LNCAP (cell line): Measurements from ENCODE around the gene RSRC1.

Experiments
- TF ChIP-seq, protein P1 (sequence below): fragments of 450-650 bp; IDR thresholded peaks from 2 replicates; pipeline ENCODE4 v1.5.1; 2017; ENCODE audit warnings: mild to moderate bottlenecking

The RSRC1 gene

DNA sequence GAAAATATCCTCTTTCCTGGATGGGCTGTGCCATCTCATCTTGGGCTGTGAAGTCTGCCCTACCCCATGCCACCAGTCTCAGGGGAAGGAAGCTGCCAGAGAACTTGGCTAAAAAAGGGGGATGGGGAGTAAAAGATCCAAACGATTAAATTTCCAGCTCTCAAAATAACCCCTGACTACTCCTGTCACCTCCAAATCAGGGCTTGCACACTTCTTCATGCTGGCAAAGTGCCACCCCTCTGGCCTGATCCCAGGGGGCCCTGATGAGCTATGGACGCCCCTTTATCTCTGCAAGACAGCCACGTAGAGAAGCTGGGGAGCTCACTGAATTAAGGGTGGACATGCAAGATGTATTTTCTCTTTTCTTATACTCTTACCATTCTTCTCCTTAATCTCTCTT, 459.9 kb downstream of the RSRC1 start:
- TF ChIP-seq, protein P1, sequence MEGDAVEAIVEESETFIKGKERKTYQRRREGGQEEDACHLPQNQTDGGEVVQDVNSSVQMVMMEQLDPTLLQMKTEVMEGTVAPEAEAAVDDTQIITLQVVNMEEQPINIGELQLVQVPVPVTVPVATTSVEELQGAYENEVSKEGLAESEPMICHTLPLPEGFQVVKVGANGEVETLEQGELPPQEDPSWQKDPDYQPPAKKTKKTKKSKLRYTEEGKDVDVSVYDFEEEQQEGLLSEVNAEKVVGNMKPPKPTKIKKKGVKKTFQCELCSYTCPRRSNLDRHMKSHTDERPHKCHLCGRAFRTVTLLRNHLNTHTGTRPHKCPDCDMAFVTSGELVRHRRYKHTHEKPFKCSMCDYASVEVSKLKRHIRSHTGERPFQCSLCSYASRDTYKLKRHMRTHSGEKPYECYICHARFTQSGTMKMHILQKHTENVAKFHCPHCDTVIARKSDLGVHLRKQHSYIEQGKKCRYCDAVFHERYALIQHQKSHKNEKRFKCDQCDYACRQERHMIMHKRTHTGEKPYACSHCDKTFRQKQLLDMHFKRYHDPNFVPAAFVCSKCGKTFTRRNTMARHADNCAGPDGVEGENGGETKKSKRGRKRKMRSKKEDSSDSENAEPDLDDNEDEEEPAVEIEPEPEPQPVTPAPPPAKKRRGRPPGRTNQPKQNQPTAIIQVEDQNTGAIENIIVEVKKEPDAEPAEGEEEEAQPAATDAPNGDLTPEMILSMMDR: no peak

DNA sequence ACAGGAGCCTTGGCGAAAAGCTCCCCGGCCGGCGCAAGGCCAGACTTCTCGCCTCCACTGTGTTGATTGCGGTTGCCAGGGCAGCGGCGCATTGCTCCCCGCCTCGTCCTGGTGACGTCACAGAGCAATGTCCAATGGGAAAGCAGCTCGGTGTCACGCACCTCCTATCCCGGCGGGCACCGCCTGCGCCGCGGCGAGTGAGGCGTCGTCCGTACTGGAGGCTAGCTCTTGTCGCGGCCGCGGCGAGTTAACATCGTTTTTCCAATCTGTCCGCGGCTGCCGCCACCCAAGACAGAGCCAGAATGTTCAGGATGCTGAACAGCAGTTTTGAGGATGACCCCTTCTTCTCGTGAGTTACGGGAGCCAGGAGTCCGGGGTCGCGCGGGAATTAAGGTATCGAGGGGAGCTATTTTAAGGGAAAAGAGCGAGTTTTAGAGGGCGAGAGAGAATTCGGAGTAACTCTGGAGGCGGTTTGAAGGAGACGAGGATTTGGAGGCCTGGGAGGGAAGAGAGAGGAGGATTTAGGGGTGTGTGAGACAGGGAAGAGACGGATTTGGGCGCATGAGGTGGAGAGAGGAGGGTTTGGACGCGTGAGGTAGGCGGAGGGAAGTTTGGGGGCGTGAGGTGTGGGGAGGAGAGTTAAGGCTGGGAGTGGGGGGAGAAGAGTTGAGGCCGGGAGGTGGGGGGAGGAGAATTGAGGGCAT, 461.3 kb downstream of the RSRC1 start, which contains the start of gene MLF1:
TSS of gene MLF1 (plus strand) at position 196 of the 704 bp plus-strand sequence. CDS start at position 303, 107 bp downstream.
- TF ChIP-seq, protein P1: no peak

DNA sequence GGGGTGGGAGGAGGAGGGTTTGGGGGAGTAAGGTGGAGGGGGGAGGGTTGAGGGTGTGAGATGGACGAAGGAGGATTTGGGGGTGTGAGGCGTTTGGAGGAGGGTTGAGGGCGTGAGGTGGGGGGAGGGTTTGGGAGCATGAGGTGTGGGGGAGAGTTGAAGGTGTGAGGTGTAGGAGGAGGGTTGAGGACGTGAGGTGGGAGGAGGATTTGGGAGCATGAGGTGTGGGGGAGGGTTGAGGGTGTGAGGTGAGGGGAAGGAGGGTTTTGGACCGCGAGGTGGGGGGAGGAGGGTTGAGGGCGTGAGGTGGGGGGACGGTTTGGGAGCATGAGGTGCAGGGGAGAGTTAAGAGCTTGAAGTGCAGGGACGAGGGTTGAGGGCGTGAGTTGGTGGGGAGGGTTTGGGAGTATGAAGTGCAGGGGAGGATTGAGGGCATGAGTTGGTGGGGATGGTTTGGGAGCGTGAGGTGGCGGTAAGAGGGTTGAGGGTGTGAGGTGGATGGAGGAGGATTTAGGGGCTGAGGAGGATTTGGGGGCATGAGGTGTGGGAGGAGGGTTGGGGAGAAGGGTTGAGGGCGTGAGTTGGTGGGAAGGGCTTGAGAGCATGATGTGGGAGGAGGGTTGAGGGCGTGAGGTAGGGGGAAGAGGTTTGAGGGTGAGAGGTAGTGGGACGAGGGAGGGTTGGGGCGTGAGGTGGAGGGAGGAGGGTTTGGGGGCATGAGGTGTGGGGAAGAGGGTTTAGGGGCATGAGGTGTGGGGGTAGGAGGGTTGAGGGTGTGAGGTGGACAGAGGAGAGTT, 462.3 kb downstream of the RSRC1 start:
- TF ChIP-seq, protein P1: no peak

DNA sequence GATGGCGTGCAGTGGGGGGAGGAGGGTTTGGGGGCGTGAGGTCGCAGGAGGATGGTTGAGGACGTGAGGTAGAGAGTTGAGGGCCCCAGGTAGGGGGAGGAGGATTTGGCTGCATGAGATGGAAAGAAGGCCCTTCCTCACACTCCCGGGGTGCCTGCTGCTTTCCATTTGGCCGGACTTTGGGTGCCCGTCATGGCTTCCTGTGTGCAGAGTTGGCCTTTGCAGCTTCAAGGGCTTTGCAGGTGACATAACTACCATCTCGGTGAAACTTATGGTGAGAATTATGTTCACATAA, 462.8 kb downstream of the RSRC1 start:
- TF ChIP-seq, protein P1: no peak

DNA sequence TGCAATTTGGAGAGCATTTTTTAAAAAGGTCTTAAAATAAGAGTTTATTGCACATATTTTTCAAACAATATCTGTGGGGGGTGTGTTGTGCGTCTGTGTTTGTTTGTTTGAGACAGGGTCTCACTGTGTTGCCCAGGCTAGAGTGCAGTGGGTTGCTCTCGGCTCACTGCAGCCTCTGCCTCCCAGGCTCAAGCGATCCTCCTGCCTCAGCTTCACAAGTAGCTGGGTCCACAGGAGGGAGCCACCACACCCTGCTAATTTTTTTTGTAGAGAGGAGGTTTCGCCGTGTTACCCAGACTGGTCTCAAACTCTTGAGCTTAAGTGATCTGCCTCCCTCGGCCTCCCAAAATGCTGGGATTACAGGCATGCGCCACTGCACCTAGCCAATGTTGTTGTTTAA, 463.8 kb downstream of the RSRC1 start:
- TF ChIP-seq, protein P1: no peak

DNA sequence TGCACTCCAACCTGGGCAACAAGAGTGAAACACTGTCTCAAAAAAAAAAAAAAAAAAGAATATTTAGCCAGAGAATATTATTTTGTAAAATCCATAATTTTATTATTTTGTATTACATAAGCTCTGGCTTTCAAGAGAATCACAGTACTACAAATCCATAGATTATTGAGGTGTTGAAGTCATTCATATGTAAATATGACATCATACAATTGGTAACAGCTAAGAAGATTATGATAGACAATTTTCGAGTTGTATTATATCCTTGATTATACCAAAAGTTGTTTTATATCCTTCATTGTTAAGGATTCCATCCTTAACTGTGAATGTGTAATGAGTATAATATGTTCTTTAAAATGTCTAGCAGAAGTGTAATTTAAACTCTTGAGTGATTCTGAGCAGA, 464.8 kb downstream of the RSRC1 start:
- TF ChIP-seq, protein P1: no peak

DNA sequence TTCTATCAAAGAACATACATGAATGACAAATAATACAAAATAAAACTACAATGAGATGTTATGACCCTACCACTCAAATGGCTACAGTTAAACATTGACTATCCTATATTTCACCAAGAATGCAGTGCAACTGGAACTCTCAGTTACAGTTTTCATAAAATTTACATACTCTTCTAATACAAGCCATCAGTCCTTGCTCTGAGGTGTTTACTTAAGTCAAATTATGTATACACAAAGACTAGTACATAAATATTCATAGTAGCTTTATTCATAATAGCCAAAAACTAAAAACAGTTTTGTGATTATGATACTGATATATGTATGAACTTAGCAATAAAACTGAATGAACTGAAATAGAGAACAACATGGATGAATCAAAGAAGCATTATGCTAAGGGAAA, 480.3 kb downstream of the RSRC1 start:
- TF ChIP-seq, protein P1: no peak
